ENCODE results near the gene PRSS22.

PRSS22 gene

DNA sequence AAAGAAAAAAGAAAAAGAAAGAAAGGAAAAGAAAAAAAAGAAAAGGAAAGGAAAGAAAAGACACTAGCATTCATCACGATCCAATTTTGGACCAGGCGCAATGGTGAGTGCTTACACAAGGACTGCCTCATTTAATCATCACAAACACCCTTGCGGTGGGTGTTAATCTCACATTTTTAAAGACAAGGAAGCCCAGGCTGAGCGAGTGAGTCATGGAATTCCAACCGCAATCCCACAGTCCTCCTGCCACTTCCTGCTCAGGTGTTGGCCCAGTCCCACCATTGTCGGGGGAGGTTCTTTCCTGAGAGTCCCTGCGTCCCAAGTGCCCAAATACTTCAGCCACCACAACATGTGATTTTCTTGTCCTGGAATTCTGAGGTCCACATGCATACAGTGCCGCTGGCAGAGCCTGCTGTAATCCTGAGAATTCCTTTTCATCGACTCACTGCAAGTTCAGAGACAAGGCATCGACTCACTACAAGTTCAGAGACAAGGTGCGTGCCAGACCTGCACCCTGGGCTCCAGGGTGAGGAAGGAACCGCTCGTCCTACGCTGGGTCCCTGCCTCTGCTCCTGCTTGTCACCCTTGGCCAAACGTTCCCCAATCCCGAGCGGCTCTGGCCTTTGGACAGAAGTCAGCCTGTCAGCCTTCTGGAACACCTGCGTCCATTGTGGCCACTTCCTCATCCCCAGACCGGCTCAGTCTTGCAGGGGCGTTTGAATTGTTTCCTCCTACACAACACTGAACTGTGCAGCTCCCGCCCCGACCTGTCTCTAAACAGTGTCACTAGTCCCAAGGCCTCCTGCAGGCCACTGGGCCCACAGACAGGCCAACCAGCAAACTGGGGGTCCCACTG is 22.1 kb downstream of the PRSS22 start:
- no peak for TF ChIP-seq EZH2phosphoT487 (IDR thresholded peaks at IDR 0.05; ENCODE audit: borderline replicate concordance)
- TF ChIP-seq, protein P1, sequence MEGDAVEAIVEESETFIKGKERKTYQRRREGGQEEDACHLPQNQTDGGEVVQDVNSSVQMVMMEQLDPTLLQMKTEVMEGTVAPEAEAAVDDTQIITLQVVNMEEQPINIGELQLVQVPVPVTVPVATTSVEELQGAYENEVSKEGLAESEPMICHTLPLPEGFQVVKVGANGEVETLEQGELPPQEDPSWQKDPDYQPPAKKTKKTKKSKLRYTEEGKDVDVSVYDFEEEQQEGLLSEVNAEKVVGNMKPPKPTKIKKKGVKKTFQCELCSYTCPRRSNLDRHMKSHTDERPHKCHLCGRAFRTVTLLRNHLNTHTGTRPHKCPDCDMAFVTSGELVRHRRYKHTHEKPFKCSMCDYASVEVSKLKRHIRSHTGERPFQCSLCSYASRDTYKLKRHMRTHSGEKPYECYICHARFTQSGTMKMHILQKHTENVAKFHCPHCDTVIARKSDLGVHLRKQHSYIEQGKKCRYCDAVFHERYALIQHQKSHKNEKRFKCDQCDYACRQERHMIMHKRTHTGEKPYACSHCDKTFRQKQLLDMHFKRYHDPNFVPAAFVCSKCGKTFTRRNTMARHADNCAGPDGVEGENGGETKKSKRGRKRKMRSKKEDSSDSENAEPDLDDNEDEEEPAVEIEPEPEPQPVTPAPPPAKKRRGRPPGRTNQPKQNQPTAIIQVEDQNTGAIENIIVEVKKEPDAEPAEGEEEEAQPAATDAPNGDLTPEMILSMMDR (conservative IDR thresholded peaks at IDR 0.05; ENCODE audit: low read length) = no peak
- H4K20me1 ChIP-seq (ENCODE audit: insufficient read depth, low read length, poor library complexity, severe bottlenecking) = no peaks in the 10 kb centered on the region
- H3K4me2 ChIP-seq (ENCODE audit: low read depth, low read length, poor library complexity, severe bottlenecking) = no peak overlapping the region
- H3K4me1 ChIP-seq (ENCODE audit: insufficient read depth, low read length, poor library complexity, severe bottlenecking) = no peaks in the 10 kb centered on the region
- no peaks in the 10 kb centered on the region for H3K9me2 ChIP-seq (replicated peaks; ENCODE audit: low read depth, low read length)
- H3K4me3 ChIP-seq (ENCODE audit: low read length, poor library complexity, severe bottlenecking) = no peak overlapping the region
- H3K79me2 ChIP-seq (ENCODE audit: insufficient read depth, low read length) = no peaks in the 10 kb centered on the region
- no peaks in the 10 kb centered on the region for H3K9me3 ChIP-seq (ENCODE audit: insufficient read depth, low read depth, low read length)
- H3K9ac ChIP-seq (ENCODE audit: low read depth, low read length, poor library complexity, severe bottlenecking) = no peak overlapping the region
- H3K36me3 ChIP-seq (ENCODE audit: insufficient read depth, low read length) = no peaks in the 10 kb centered on the region
- H3F3A ChIP-seq (ENCODE audit: low read depth) = no peaks in the 10 kb centered on the region
- H2AFZ ChIP-seq (ENCODE audit: low read length) = no peak overlapping the region
- H3K27me3 ChIP-seq (ENCODE audit: insufficient read depth, low read length, poor library complexity, severe bottlenecking) = no peaks in the 10 kb centered on the region

DNA sequence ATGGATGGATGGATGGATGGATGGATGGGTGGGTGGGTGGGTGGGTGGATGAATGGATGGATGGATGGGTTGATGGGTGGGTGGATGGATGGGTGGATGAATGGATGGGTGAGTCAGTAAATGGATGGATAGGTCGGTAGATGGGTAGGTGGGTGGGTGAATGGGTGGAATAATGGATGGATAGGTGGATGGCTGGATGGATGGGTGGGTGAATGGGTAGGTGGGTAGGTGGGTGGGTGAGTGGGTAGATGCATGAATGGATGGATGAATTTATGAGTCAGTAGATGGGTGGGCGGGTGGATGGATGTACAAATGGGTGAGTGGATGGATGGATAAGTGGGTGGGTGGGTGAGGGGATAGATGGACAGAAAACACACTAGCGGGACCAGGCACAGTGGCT is 23.0 kb downstream of the PRSS22 start:
- H3K27me3 ChIP-seq (ENCODE audit: insufficient read depth, low read length, poor library complexity, severe bottlenecking) = no peaks in the 10 kb centered on the region

DNA sequence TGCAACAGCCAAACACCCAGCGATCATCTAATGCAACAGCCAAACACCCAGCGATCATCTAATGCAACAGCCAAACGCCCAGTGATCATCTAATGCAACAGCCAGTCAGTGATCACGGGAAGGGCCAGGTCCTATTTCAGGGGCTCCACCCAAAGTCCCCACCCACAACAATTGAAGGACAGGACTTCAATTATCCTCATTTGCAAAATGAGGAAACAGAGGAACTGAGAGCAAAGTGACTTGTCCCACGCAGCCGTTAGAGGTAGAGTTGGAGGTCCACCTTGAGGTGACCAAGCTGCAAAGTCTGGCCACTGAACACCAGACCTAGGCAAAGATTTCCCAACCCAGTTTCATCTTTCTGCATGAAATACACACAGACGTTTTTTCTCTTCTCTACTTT is 24.2 kb downstream of the PRSS22 start:
- no peaks in the 10 kb centered on the region for H3F3A ChIP-seq (ENCODE audit: low read depth)
- no peaks in the 10 kb centered on the region for H3K36me3 ChIP-seq (ENCODE audit: insufficient read depth, low read length)
- no peaks in the 10 kb centered on the region for H4K20me1 ChIP-seq (ENCODE audit: insufficient read depth, low read length, poor library complexity, severe bottlenecking)
- H3K27me3 ChIP-seq (ENCODE audit: insufficient read depth, low read length, poor library complexity, severe bottlenecking) = no peaks in the 10 kb centered on the region
- H3K4me2 ChIP-seq (ENCODE audit: low read depth, low read length, poor library complexity, severe bottlenecking) = no peak overlapping the region
- no peak overlapping the region for H3K4me3 ChIP-seq (ENCODE audit: low read length, poor library complexity, severe bottlenecking)
- no peak overlapping the region for H2AFZ ChIP-seq (ENCODE audit: low read length)
- no peaks in the 10 kb centered on the region for H3K79me2 ChIP-seq (ENCODE audit: insufficient read depth, low read length)
- H3K4me1 ChIP-seq (ENCODE audit: insufficient read depth, low read length, poor library complexity, severe bottlenecking) = no peaks in the 10 kb centered on the region
- TF ChIP-seq, protein P1 (conservative IDR thresholded peaks at IDR 0.05; ENCODE audit: low read length) = no peak
- TF ChIP-seq EZH2phosphoT487 (IDR thresholded peaks at IDR 0.05; ENCODE audit: borderline replicate concordance) = no peak
- H3K9ac ChIP-seq (ENCODE audit: low read depth, low read length, poor library complexity, severe bottlenecking) = no peak overlapping the region
- H3K9me3 ChIP-seq (ENCODE audit: insufficient read depth, low read depth, low read length) = no peaks in the 10 kb centered on the region
- no peaks in the 10 kb centered on the region for H3K9me2 ChIP-seq (replicated peaks; ENCODE audit: low read depth, low read length)

More for the DNA sequence above, 23.0 kb downstream of the PRSS22 start:
- H3K9me3 ChIP-seq (ENCODE audit: insufficient read depth, low read depth, low read length) = no peaks in the 10 kb centered on the region
- H3K4me3 ChIP-seq (ENCODE audit: low read length, poor library complexity, severe bottlenecking) = no peak overlapping the region
- no peaks in the 10 kb centered on the region for H3F3A ChIP-seq (ENCODE audit: low read depth)
- H3K36me3 ChIP-seq (ENCODE audit: insufficient read depth, low read length) = no peaks in the 10 kb centered on the region
- H3K79me2 ChIP-seq (ENCODE audit: insufficient read depth, low read length) = no peaks in the 10 kb centered on the region
- no peak overlapping the region for H3K4me2 ChIP-seq (ENCODE audit: low read depth, low read length, poor library complexity, severe bottlenecking)
- no peaks in the 10 kb centered on the region for H3K9me2 ChIP-seq (replicated peaks; ENCODE audit: low read depth, low read length)
- no peak overlapping the region for H3K9ac ChIP-seq (ENCODE audit: low read depth, low read length, poor library complexity, severe bottlenecking)
- no peaks in the 10 kb centered on the region for H3K4me1 ChIP-seq (ENCODE audit: insufficient read depth, low read length, poor library complexity, severe bottlenecking)
- H4K20me1 ChIP-seq (ENCODE audit: insufficient read depth, low read length, poor library complexity, severe bottlenecking) = no peaks in the 10 kb centered on the region
- no peak overlapping the region for H2AFZ ChIP-seq (ENCODE audit: low read length)
- TF ChIP-seq EZH2phosphoT487 (IDR thresholded peaks at IDR 0.05; ENCODE audit: borderline replicate concordance) = no peak
- TF ChIP-seq, protein P1 (conservative IDR thresholded peaks at IDR 0.05; ENCODE audit: low read length) = no peak
